ENCODE data around the gene ACACA. TPM values are rescaled to one million over a fixed set of nuclear protein-coding genes. Genes with fewer than 3 reads are reported as not detected.
"Not testable (repeated sequence)": the region's sequence is repeated elsewhere in the genome, so short reads cannot be mapped to it uniquely, and the experiment has no call there.

ACACA gene
- total RNA-seq, 4 donors from 2014 or later, result 28.7 to 72.7 (median 42.2) TPM

GRCh38 chr17:37359682-37360188 lies 46.9 kb downstream of the ACACA start:
- DNase-seq (ENCODE audit: low spot score) (peak; percentile 57), ATAC-seq (ENCODE audit: low FRiP score) (peak; percentile 3)
- TF ChIP-seq CTCF (IDR thresholded peaks at IDR 0.05), result no peak

GRCh38 chr17:37358830-37359681 lies 47.6 kb downstream of the ACACA start:
- no peak for TF ChIP-seq CTCF (IDR thresholded peaks at IDR 0.05)
- ATAC-seq (ENCODE audit: low FRiP score), result peak; percentile 99
- peak; percentile 79 for DNase-seq (ENCODE audit: low spot score)

DNA sequence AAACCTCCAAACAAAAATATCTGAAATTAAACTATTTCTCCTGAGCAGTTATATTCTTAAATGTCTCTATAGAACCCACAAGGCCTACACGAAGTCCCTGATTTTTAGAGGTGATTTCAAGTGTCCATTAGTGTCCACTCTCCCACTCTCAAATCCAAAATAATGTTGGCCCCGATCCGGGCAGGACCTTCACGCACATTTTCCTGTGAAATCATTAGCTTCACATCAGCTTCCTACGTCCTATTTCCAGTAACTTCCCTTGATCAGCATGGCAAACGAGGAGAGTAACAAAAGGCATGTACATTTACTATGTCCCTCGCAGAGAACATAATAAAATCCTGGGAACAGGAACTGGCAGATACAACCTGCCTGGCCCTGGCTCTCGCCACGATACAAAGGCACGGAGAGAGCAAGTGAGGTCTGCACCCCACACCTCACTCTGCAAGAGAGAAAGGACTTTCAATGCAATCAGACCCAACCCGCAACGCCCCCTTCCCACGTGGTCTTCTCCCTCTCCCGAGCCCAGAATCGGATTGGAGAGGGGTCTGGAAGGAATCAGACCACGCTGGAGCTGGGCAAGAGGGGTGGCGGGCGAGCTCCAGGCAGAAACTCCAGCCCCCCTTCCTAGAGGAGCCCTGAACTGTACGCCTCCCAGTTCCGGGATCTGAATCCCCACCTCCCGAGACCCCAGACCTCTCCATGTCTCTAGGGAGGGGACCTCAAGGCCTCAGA lies 48.4 kb downstream of the ACACA start:
- no peak for TF ChIP-seq CTCF (IDR thresholded peaks at IDR 0.05)
- ATAC-seq (ENCODE audit: low FRiP score), result peak; percentile 43
- DNase-seq (ENCODE audit: low spot score), result peak; percentile 28

DNA sequence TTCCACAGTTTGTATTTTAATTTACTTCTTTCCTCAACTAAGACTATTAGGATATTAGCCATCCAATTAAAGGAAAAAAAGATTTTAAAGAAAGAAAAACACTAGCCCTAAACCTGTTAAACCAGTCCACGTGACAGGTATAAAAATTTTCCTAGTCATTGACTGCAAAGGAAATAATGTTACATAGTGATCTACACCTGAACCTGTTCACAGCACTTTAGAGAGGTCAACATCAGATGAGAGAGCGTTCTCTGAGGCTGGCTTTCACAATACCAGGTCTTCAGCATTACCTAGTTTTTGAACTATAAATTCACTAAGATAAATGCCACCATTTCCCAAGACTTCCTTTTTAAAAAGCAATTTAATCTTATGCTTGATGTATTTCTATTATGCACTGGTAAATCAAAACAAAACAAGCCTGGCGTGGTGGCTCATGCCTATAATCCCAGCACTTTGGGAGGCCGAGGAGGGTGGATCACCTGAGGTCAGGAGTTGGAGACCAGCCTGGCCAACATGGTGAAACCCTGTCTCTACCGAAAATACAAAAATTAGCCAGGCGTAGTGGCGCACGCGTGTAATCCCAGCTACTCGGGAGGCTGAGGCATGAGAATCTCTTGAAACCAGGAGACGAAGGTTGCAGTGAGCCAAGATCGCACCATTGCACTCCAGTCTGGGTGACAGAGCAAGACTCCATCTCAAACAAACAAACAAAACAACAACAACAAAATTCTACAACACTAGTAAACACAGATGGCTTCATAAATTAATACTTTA lies 49.7 kb downstream of the ACACA start:
- not testable (repeated sequence) for ATAC-seq (ENCODE audit: low FRiP score); DNase-seq (ENCODE audit: low spot score)

DNA sequence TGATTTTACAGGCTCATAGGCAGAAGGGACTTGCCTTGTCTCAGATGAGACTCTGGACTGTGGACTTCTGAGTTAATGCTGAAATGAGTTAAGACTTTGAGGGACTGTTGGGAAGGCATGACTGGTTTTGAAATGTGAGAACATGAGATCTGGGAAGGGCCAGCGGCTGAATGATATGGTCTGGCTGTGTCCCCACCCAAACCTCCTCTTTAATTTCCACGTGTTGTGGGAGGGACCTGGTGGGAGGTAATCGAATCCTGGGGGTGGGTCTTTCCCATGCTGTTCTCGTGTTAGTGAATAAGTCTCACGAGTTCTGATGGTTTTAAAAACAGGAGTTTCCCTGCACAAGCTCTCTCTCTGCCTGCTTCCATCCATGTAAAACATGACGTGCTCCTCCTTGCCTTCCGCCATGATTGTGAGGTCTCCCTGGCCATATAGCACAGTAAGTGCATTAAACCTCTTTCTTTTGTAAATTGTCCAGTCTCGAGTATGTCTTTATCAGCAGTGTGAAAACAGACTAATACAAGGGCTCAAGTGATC lies 59.7 kb downstream of the ACACA start:
- DNase-seq (ENCODE audit: low spot score); ATAC-seq (ENCODE audit: low FRiP score): not testable (repeated sequence)

GRCh38 chr17:37344519-37344918 lies 62.1 kb downstream of the ACACA start:
- no peak for ATAC-seq (ENCODE audit: low FRiP score)

DNA sequence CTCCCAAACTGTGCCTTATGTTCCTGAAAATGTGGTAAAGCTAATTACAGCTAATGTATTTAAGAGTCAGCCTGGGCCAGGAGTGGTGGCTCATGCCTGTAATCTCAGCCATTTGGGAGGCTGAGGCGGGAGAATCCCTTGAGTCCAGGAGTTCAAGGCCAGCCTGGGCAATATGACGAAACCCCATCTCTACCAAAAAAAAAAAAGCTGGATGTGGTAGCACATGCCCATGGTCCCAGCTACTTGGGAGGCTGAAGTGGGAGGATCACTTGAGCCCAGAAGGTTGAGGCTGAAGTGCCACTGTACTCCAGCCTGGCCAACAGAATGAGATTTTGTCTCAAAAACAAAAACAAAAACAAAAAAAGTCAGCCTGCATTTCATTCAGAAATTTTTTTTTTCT lies 64.0 kb downstream of the ACACA start:
- DNase-seq (ENCODE audit: low spot score) (no peak), ATAC-seq (ENCODE audit: low FRiP score) (no peak)
- TF ChIP-seq CTCF (IDR thresholded peaks at IDR 0.05), result no peak

More at GRCh38 chr17:37344519-37344918, 62.1 kb downstream of the ACACA start:
- DNase-seq (ENCODE audit: low spot score), result no peak
- TF ChIP-seq CTCF (IDR thresholded peaks at IDR 0.05), result no peak
